ENCODE measurements around the gene ABCC6.
"Not testable (repeated sequence)": the region's sequence is repeated elsewhere in the genome, so short reads cannot be mapped to it uniquely, and the experiment has no call there.

Gene ABCC6

DNA sequence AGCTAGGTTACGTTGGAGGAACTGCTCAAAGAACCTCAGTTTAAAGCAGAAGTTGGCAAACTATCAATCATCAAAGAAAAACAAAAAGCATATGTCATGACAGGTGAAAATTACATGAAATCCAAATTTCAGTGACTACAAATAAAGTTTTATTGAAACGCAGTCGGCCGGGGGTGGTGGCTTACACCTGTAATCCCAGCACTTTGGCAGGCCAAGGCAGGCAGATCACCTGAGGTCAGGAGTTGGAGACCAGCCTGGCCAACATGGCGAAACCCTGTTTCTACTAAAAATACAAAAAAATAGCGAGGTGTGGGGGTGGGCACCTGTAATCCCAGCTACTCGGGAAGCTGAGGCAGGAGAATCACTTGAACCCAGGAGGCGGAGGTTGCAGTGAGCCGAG lies 2.8 kb downstream of the ABCC6 start:
- H3K4me3 ChIP-seq (ENCODE audit: low read length); DNase-seq (ENCODE audit: low read depth); H3K27me3 ChIP-seq (replicated peaks; ENCODE audit: control insufficient read depth, insufficient read depth, low read length); H3K36me3 ChIP-seq (ENCODE audit: control insufficient read depth, insufficient read depth, low read length, severe bottlenecking); H3K4me1 ChIP-seq (ENCODE audit: control insufficient read depth, insufficient read depth, low read length); H3K9ac ChIP-seq (ENCODE audit: low read length); H3K9me3 ChIP-seq (ENCODE audit: control insufficient read depth, low read length): not testable (repeated sequence)

DNA sequence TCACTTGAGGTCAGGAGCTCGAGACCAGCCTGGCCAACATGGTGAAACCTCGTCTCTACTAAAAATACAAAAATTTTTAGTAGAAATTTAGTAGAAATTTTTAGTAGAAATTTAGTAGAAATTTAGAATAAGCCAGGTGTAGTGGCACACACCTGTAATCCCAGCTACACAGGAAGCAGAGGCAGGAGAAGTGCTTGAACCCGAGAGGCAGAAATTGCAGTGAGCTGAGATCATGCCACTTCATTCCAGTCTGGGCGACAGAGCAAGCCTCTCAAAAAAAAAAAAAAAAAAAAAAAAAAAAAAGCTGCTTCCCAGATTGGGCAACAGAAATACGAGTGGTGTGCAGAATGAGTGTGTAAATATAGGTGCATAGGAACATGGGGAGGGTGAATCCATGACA lies 4.5 kb downstream of the ABCC6 start:
- not testable (repeated sequence) for DNase-seq (ENCODE audit: low read depth); H3K4me3 ChIP-seq (ENCODE audit: low read length); H3K36me3 ChIP-seq (ENCODE audit: control insufficient read depth, insufficient read depth, low read length, severe bottlenecking); H3K4me1 ChIP-seq (ENCODE audit: control insufficient read depth, insufficient read depth, low read length); H3K9me3 ChIP-seq (ENCODE audit: control insufficient read depth, low read length); H3K9ac ChIP-seq (ENCODE audit: low read length); H3K27me3 ChIP-seq (replicated peaks; ENCODE audit: control insufficient read depth, insufficient read depth, low read length)

DNA sequence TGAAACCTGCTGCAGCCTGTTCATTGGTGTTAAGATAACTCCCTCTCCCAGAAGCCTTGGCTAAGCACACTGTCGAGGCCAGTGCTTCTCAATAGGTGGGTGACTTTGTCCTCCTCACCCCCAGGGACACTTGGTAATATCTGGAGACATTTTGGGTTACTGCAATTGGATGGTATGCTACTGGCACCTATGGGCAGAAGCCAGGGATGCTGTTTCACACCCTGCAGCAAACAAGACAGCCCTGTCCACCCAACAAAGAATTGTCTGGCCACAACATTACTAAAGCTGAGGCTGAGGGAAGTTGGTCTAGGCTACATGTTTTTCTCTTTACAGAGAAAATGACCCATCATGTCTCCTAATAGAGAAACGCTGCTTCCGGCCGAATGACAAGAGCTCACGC lies 4.9 kb downstream of the ABCC6 start:
- H3K9me3 ChIP-seq (ENCODE audit: control insufficient read depth, low read length); H3K36me3 ChIP-seq (ENCODE audit: control insufficient read depth, insufficient read depth, low read length, severe bottlenecking); H3K9ac ChIP-seq (ENCODE audit: low read length); DNase-seq (ENCODE audit: low read depth); H3K4me1 ChIP-seq (ENCODE audit: control insufficient read depth, insufficient read depth, low read length); H3K27me3 ChIP-seq (replicated peaks; ENCODE audit: control insufficient read depth, insufficient read depth, low read length); H3K4me3 ChIP-seq (ENCODE audit: low read length): not testable (repeated sequence)

DNA sequence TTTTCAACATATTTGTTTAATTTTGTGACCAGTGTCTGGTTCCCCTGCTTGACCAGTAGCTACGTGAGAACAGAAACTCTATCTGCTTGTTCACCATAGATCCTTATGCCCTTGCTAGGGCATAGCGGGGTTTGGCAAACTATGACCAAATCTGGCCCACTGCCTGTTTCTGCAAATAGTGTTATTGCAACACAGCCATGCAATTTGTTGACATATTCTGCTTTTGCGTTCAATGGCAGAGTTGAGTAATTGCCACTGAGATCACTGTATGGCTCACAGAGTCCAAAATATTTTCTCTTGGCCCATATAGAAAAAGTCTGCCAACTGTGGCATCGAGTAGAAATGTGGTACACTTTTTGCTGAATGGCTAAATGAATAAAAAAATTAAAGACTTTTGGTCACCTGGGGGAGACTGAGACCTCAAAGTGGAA lies 9.4 kb downstream of the ABCC6 start:
- not testable (repeated sequence) for H3K4me1 ChIP-seq (ENCODE audit: control insufficient read depth, insufficient read depth, low read length); H3K36me3 ChIP-seq (ENCODE audit: control insufficient read depth, insufficient read depth, low read length, severe bottlenecking); H3K4me3 ChIP-seq (ENCODE audit: low read length); H3K9me3 ChIP-seq (ENCODE audit: control insufficient read depth, low read length); H3K9ac ChIP-seq (ENCODE audit: low read length); H3K27me3 ChIP-seq (replicated peaks; ENCODE audit: control insufficient read depth, insufficient read depth, low read length)
- DNase-seq (ENCODE audit: low read depth), result peak; percentile 68

DNA sequence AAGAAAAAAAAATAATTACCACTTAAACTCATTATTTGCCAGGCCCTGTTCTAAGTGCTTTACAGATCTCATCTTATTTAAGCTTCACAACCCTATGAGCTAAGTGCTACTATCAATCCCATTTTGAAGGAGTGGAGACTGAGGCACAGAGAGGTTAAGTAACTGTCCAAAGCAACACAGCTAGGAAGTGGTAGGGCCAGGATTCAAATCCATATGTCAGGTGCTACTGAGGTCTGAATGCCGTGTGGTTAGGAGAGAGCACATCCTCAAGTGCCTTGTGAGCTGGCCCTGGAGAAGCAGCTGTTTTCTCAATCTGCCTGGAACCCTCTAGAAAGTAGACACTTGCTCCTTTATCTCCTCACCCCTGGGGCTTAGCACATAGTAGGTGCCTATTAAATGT lies 11.9 kb downstream of the ABCC6 start:
- not testable (repeated sequence) for H3K36me3 ChIP-seq (ENCODE audit: control insufficient read depth, insufficient read depth, low read length, severe bottlenecking); H3K4me1 ChIP-seq (ENCODE audit: control insufficient read depth, insufficient read depth, low read length); H3K9ac ChIP-seq (ENCODE audit: low read length); DNase-seq (ENCODE audit: low read depth); H3K27me3 ChIP-seq (replicated peaks; ENCODE audit: control insufficient read depth, insufficient read depth, low read length); H3K4me3 ChIP-seq (ENCODE audit: low read length); H3K9me3 ChIP-seq (ENCODE audit: control insufficient read depth, low read length)

DNA sequence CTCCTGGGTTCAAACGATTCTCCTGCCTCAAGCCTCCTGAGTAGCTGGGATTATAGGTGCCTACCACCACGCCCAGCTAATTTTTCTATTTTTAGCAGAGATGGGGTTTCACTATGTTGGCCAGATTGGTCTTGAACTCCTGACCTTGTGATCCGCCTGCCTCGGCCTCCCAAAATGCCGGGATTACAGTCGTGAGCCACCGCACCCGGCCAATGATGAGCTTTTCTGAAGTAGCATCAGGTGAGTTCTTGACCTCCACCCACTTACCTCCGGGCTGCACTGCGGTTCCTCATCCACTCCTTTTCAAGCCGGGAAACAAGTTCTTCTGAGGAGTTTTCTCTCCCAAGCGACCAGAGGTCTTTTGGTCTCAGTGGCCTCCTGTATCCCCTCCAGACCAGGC lies 14.8 kb downstream of the ABCC6 start:
- H3K9me3 ChIP-seq (ENCODE audit: control insufficient read depth, low read length); H3K4me3 ChIP-seq (ENCODE audit: low read length); DNase-seq (ENCODE audit: low read depth); H3K4me1 ChIP-seq (ENCODE audit: control insufficient read depth, insufficient read depth, low read length); H3K27me3 ChIP-seq (replicated peaks; ENCODE audit: control insufficient read depth, insufficient read depth, low read length); H3K36me3 ChIP-seq (ENCODE audit: control insufficient read depth, insufficient read depth, low read length, severe bottlenecking); H3K9ac ChIP-seq (ENCODE audit: low read length): not testable (repeated sequence)

DNA sequence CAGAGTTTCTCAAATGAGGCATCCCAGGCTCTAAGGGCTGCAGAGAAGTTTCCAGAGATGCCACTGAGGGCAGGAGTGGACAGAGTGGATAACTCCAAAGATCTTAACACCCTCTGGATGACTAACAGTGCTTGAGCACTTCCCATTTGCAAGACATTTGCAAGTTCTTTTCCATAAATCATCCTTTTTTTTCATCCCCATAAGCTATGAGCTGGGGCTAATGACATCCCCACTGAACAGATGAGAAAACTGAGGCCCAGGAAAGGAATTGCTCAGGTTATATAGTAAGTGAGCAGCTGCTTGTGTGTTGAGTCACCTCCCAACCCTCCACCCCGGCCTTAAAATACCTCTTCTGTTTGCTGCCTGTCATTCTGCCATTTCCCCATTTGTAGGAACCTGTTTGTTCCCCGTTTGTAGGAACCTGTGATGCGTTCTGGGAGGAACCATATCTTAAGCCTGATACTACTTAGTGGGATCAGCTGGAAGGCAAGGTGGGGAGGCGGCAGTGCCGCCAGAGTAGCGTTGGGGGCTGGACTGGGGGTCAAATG lies 15.4 kb downstream of the ABCC6 start:
- not testable (repeated sequence) for H3K4me1 ChIP-seq (ENCODE audit: control insufficient read depth, insufficient read depth, low read length); DNase-seq (ENCODE audit: low read depth); H3K27me3 ChIP-seq (replicated peaks; ENCODE audit: control insufficient read depth, insufficient read depth, low read length); H3K36me3 ChIP-seq (ENCODE audit: control insufficient read depth, insufficient read depth, low read length, severe bottlenecking); H3K9ac ChIP-seq (ENCODE audit: low read length); H3K4me3 ChIP-seq (ENCODE audit: low read length); H3K9me3 ChIP-seq (ENCODE audit: control insufficient read depth, low read length)

DNA sequence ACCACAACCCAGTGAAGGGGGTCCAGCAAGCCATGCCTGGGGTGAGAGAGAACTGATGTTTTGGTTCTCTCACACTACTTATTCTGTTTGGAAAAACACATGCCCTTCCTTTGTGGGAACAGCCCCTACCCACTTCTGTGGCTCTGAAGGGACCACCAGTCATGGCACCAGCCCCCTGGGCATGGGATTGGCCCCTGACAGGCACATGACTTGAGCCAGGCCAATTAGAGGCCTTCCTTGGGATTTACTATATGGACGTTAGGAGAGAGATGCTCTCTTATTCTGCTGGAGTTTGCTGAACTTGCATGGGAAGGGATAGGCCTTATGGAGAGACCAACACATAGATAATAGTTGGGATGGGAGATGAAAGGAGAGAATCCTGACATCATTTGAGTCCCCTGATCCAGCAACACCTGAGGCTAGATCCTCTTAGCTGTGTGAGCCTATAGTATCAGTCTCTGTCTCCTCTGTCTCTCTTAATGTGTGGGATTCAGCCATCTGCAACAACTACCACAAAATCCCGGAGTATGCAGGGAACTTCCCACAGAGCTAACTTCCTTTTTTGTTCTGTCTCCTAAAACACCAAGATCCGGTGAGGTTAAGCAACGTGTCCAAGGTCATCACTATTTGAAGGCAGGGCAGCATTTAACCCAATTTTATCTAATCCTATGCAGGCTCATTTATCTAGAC lies 16.1 kb downstream of the ABCC6 start:
- H3K9ac ChIP-seq (ENCODE audit: low read length); H3K27me3 ChIP-seq (replicated peaks; ENCODE audit: control insufficient read depth, insufficient read depth, low read length); H3K36me3 ChIP-seq (ENCODE audit: control insufficient read depth, insufficient read depth, low read length, severe bottlenecking); H3K9me3 ChIP-seq (ENCODE audit: control insufficient read depth, low read length); H3K4me3 ChIP-seq (ENCODE audit: low read length); DNase-seq (ENCODE audit: low read depth); H3K4me1 ChIP-seq (ENCODE audit: control insufficient read depth, insufficient read depth, low read length): not testable (repeated sequence)

DNA sequence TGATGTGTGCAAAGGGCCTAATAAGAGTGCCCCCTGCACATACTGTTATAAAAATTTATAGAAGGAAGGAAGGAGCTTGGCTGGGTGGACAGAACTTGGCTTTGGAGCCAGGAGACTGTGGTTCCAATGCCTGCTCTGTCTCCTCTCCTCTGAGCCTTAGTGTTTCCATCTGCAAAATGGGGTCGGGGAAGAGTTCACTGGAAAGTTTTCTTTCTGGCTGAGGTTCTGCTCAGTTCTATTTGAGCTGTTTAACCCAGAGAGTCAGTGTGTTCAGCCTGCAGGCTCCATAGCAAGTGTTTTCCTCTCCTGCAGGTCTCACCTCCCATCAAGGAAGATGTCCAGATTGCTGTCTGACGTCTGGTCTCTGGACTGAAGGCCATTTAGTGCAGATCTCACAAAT lies 17.4 kb downstream of the ABCC6 start:
- H3K9ac ChIP-seq (ENCODE audit: low read length); H3K4me1 ChIP-seq (ENCODE audit: control insufficient read depth, insufficient read depth, low read length); H3K27me3 ChIP-seq (replicated peaks; ENCODE audit: control insufficient read depth, insufficient read depth, low read length); H3K9me3 ChIP-seq (ENCODE audit: control insufficient read depth, low read length); H3K4me3 ChIP-seq (ENCODE audit: low read length); DNase-seq (ENCODE audit: low read depth); H3K36me3 ChIP-seq (ENCODE audit: control insufficient read depth, insufficient read depth, low read length, severe bottlenecking): not testable (repeated sequence)

DNA sequence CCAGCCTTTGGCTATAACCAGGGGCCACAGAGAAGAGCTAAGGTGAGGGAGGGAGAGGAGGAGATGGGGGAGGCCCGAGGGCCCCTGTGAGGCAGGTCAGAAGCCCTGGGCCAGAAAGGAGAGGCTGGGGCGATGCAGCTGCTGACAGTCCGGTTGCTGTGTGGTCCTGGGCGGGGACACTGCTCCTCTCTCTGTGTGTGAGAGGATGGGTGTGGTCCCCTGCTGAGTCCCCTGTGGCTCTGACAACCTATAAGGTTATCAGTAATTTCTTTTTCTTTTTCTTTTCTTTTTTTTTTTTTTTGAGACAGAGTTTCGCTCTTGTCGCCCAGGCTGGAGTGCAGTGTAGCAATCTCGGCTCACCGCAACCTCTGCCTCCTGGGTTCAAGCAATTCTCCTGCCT lies 18.7 kb downstream of the ABCC6 start:
- not testable (repeated sequence) for H3K4me3 ChIP-seq (ENCODE audit: low read length); H3K9me3 ChIP-seq (ENCODE audit: control insufficient read depth, low read length); H3K4me1 ChIP-seq (ENCODE audit: control insufficient read depth, insufficient read depth, low read length); H3K9ac ChIP-seq (ENCODE audit: low read length); DNase-seq (ENCODE audit: low read depth); H3K36me3 ChIP-seq (ENCODE audit: control insufficient read depth, insufficient read depth, low read length, severe bottlenecking); H3K27me3 ChIP-seq (replicated peaks; ENCODE audit: control insufficient read depth, insufficient read depth, low read length)

DNA sequence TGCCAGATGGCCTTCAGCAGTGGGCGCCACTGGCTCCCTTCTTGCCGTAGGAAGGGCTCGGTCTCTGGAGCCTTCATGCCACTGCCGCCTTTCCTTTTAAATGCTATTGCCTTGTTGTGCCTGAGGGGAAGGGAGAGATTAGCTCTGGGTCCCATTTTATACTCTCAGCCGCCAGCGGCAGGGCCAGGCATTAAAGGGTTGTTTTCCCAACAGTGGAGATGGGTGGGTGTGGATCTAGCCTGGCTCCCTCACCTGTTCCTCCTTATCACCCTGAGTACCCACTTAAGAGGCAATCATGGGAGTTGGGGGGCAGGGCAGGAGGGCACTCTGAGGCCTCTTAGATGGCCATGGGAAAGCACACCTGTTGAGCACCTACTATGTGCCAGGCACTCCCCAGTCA lies 19.8 kb downstream of the ABCC6 start:
- H3K36me3 ChIP-seq (ENCODE audit: control insufficient read depth, insufficient read depth, low read length, severe bottlenecking); H3K4me3 ChIP-seq (ENCODE audit: low read length); H3K9ac ChIP-seq (ENCODE audit: low read length); H3K27me3 ChIP-seq (replicated peaks; ENCODE audit: control insufficient read depth, insufficient read depth, low read length); H3K9me3 ChIP-seq (ENCODE audit: control insufficient read depth, low read length); DNase-seq (ENCODE audit: low read depth); H3K4me1 ChIP-seq (ENCODE audit: control insufficient read depth, insufficient read depth, low read length): not testable (repeated sequence)
